Spleen (tissue), 7 donors: ENCODE measurements around the gene CRYBG3.

Experiments
- POLR2AphosphoS5 ChIP-seq, 3 donors: sonication (generic); formaldehyde crosslinking; IDR thresholded peaks; one replicate each; pipeline ENCODE4 v1.5.1; 2017; ENCODE audit warnings: antibody characterized with exemption in 3 of 3
- TF ChIP-seq, protein P1 (sequence below), 11 experiments: fragments of 200-600 bp in 7 of 11; fragments of 450-650 bp in 4 of 11; sonication (generic) in 4 of 11; IDR thresholded peaks in 8 of 11; conservative IDR thresholded peaks in 3 of 11; 1 replicate in 7 of 11; 2 replicates in 4 of 11; pipeline versions ENCODE4 v1.4.0 to v1.8.0; 2016 to 2021; ENCODE audit warnings: antibody characterized with exemption in 11 of 11, inconsistent platforms in 4 of 11, mild to moderate bottlenecking in 1 of 11
- donor health status: DM: no; HTN: no; CAD: no; lungs with moderate emphysema.
- donor health status: DM: no; HTN: no; CAD: no.
- donor health status: DM: no; HTN: no; CAD: no.

- TF ChIP-seq, protein P1, sequence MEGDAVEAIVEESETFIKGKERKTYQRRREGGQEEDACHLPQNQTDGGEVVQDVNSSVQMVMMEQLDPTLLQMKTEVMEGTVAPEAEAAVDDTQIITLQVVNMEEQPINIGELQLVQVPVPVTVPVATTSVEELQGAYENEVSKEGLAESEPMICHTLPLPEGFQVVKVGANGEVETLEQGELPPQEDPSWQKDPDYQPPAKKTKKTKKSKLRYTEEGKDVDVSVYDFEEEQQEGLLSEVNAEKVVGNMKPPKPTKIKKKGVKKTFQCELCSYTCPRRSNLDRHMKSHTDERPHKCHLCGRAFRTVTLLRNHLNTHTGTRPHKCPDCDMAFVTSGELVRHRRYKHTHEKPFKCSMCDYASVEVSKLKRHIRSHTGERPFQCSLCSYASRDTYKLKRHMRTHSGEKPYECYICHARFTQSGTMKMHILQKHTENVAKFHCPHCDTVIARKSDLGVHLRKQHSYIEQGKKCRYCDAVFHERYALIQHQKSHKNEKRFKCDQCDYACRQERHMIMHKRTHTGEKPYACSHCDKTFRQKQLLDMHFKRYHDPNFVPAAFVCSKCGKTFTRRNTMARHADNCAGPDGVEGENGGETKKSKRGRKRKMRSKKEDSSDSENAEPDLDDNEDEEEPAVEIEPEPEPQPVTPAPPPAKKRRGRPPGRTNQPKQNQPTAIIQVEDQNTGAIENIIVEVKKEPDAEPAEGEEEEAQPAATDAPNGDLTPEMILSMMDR (IDR thresholded peaks at IDR 0.05 in 8 of 11, conservative IDR thresholded peaks at IDR 0.05 in 3 of 11), result no peak
- TF ChIP-seq POLR2AphosphoS5 (IDR thresholded peaks at IDR 0.05), result no peak
These were observed 105.9 kb downstream of the CRYBG3 start for GRCh38 chr3:97927704-97928103.
